ENCODE results near the gene LBHD2. TPM values are rescaled to one million over a fixed set of nuclear protein-coding genes. Genes with fewer than 3 reads are reported as not detected.

LBHD2 gene
- polyA plus RNA-seq, 1 experiment, result not detected

- ChIA-PET POLR2A (no interaction called here), CTCF (interaction anchor here (0.5 to 9.9 kb wide), 31 partner anchors 8 to 287 kb away, joined by 3 to 315 read pairs (median 11); partner anchors contain the start of genes EXOC3L4, LBHD2 and TNFAIP2)
- peaks cover 19% of the 10 kb centered on the region for H3K27me3 ChIP-seq (ENCODE audit: control insufficient read depth, insufficient read depth, low read length)
- no peak for DNase-seq (ENCODE audit: low read depth)
- TF ChIP-seq CTCF (IDR thresholded peaks at IDR 0.05; ENCODE audit: insufficient read depth, low read depth, low read length), result peak; percentile 50
- no peaks in the 10 kb centered on the region for H3K36me3 ChIP-seq (ENCODE audit: control insufficient read depth, insufficient read depth, low read length)
- H3K4me3 ChIP-seq (ENCODE audit: low read depth, low read length), result peak overlapping the region; percentile 16; the same call in 1 of the 2 replicates
These were observed 19.7 kb downstream of the LBHD2 start for GRCh38 chr14:103103461-103104388.

GRCh38 chr14:103104389-103104653, 20.3 kb downstream of the LBHD2 start:
- no peak for DNase-seq (ENCODE audit: low read depth)
- Histone ChIP-seq H3K4me3 (ENCODE audit: low read depth, low read length) (no peak overlapping the region), H3K36me3 (ENCODE audit: control insufficient read depth, insufficient read depth, low read length) (no peaks in the 10 kb centered on the region), H3K27me3 (ENCODE audit: control insufficient read depth, insufficient read depth, low read length) (peaks cover 19% of the 10 kb centered on the region)
- POLR2A ChIA-PET, result interaction anchor here (0.6 kb wide), 1 partner anchor 187 kb away, joined by 5 read pairs; no protein-coding TSS in a partner anchor
- CTCF ChIA-PET, result interaction anchor here (0.6 to 9.9 kb wide), 54 partner anchors 9 to 492 kb away, joined by 3 to 315 read pairs (median 7); partner anchors contain the start of genes EXOC3L4, LBHD2 and TNFAIP2
- no peak for TF ChIP-seq CTCF (IDR thresholded peaks at IDR 0.05; ENCODE audit: insufficient read depth, low read depth, low read length)

- Histone ChIP-seq H3K36me3 (ENCODE audit: control insufficient read depth, insufficient read depth, low read length) (no peaks in the 10 kb centered on the region), H3K27me3 (ENCODE audit: control insufficient read depth, insufficient read depth, low read length) (peaks cover 19% of the 10 kb centered on the region), H3K4me3 (ENCODE audit: low read depth, low read length) (no peak overlapping the region)
- TF ChIP-seq CTCF (IDR thresholded peaks at IDR 0.05; ENCODE audit: insufficient read depth, low read depth, low read length), result peak; percentile 99
- no peak for DNase-seq (ENCODE audit: low read depth)
- ChIA-PET POLR2A (interaction anchor here (0.6 kb wide), 1 partner anchor 187 kb away, joined by 5 read pairs; no protein-coding TSS in a partner anchor), CTCF (interaction anchor here (0.6 to 9.9 kb wide), 64 partner anchors 8 to 491 kb away, joined by 3 to 315 read pairs (median 6); partner anchors contain the start of genes EXOC3L4, LBHD2 and TNFAIP2)
These were observed 20.8 kb downstream of the LBHD2 start for GRCh38 chr14:103104654-103105452.

- Histone ChIP-seq H3K27me3 (ENCODE audit: control insufficient read depth, insufficient read depth, low read length) (peaks cover 19% of the 10 kb centered on the region), H3K36me3 (ENCODE audit: control insufficient read depth, insufficient read depth, low read length) (no peaks in the 10 kb centered on the region), H3K4me3 (ENCODE audit: low read depth, low read length) (no peak overlapping the region)
- TF ChIP-seq CTCF (IDR thresholded peaks at IDR 0.05; ENCODE audit: insufficient read depth, low read depth, low read length), result no peak
- DNase-seq (ENCODE audit: low read depth), result no peak
- POLR2A ChIA-PET, result no interaction called here
- CTCF ChIA-PET, result interaction anchor here (0.6 to 9.9 kb wide), 49 partner anchors 7 to 410 kb away, joined by 3 to 315 read pairs (median 8); partner anchors contain the start of genes EXOC3L4 and LBHD2
These were observed 21.7 kb downstream of the LBHD2 start for GRCh38 chr14:103105580-103106150.
